Forelimb muscle (tissue), 1 donor: ENCODE measurements around the gene RABL6. TPM values are rescaled to one million over a fixed set of nuclear protein-coding genes. Genes with fewer than 3 reads are reported as not detected.
"Not testable (repeated sequence)": the region's sequence is repeated elsewhere in the genome, so short reads cannot be mapped to it uniquely, and the experiment has no call there.

ENCODE experiments used
- DNase-seq: peaks from one replicate; pipeline ENCODE4 v3.0.0-alpha.2; 2013; ENCODE audit warnings: low read depth
- polyA plus RNA-seq: library from polyadenylated mRNA; unstranded; fragments of 120-200 nt; gene quantifications from one replicate; pipeline ENCODE4 v1.2.1, GENCODE V29; 2013; ENCODE audit not compliant: insufficient read length

The RABL6 gene
- polyA plus RNA-seq, 1 donor: 59.8 TPM

GRCh38 chr9:136857581-136858412, 50.0 kb downstream of the RABL6 start:
- DNase-seq: no peak

GRCh38 chr9:136858452-136858843, 50.7 kb downstream of the RABL6 start:
- DNase-seq: no peak

- no peak for DNase-seq
Observed at GRCh38 chr9:136858844-136859757, 51.4 kb downstream of the RABL6 start.

GRCh38 chr9:136860529-136860928, 52.8 kb downstream of the RABL6 start:
- no peak for DNase-seq

- DNase-seq: no peak
Observed at GRCh38 chr9:136860933-136861873, 53.5 kb downstream of the RABL6 start.

- DNase-seq: no peak
Observed at GRCh38 chr9:136861874-136862457, 54.2 kb downstream of the RABL6 start.

- no peak for DNase-seq
Observed at GRCh38 chr9:136862849-136863622, 55.3 kb downstream of the RABL6 start.

GRCh38 chr9:136863623-136864273, 56.0 kb downstream of the RABL6 start:
- DNase-seq: no peak

GRCh38 chr9:136865041-136865767, 57.5 kb downstream of the RABL6 start:
- no peak for DNase-seq

- no peak for DNase-seq
Observed at GRCh38 chr9:136865768-136866103, 58.0 kb downstream of the RABL6 start.

GRCh38 chr9:136866898-136867421, 59.2 kb downstream of the RABL6 start:
- not testable (repeated sequence) for DNase-seq

- DNase-seq: no peak
Observed at GRCh38 chr9:136867480-136867879, 59.7 kb downstream of the RABL6 start.

- no peak for DNase-seq
Observed at GRCh38 chr9:136867917-136868316, 60.2 kb downstream of the RABL6 start.

- DNase-seq: no peak
Observed at GRCh38 chr9:136868644-136869043, 60.9 kb downstream of the RABL6 start.

- DNase-seq: not testable (repeated sequence)
Observed at GRCh38 chr9:136869611-136870010, 61.9 kb downstream of the RABL6 start.

GRCh38 chr9:136875155-136875554, 67.4 kb downstream of the RABL6 start:
- DNase-seq: no peak

GRCh38 chr9:136876476-136876875, 68.7 kb downstream of the RABL6 start:
- no peak for DNase-seq

GRCh38 chr9:136880651-136881050, 72.9 kb downstream of the RABL6 start:
- DNase-seq: no peak

GRCh38 chr9:136881691-136882108, 74.0 kb downstream of the RABL6 start:
- DNase-seq: no peak
